ENCODE measurements around the gene ZNF432.
A peak's percentile ranks its signal among the peaks of the same experiment; 100 is the strongest.

Gene ZNF432

GRCh38 chr19:52007806-52008557 lies 40.7 kb downstream of the ZNF432 start, which contains the start of gene ZNF615:
TSS of gene ZNF615 (minus strand) at chr19:52008211. CDS start at chr19:52003711, 4,500 bp downstream.
- peak; percentile 90 for DNase-seq

- DNase-seq = no peak
Observed at GRCh38 chr19:52007451-52007805, 41.2 kb downstream of the ZNF432 start.

DNA sequence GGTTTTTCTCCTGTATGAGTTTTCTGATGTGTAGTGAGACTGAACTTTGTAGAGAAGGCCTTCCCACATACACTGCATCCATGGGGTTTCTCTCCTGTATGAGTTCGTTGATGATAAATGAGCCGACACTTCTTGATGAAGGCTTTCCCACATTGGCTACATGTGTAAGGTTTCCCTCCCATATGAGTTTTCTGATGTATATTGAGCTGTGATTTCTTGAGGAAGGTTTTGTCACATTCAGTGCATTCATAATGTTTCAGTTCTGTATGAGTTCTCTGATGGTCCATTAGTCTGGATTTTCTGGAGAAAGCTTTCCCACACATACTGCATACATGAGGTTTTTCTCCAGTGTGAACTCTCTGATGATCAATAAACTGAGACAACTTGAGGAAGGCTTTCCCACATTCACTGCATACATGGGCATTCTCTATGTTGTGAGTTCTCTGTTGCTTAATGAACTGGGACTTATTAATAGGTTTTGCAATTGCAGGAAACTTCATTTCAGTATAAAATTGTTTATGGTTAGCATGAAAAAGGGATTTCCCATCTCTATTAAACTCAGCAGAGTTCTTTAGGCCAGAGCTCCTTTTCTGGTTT lies 54.5 kb downstream of the ZNF432 start:
- no peak for DNase-seq

DNA sequence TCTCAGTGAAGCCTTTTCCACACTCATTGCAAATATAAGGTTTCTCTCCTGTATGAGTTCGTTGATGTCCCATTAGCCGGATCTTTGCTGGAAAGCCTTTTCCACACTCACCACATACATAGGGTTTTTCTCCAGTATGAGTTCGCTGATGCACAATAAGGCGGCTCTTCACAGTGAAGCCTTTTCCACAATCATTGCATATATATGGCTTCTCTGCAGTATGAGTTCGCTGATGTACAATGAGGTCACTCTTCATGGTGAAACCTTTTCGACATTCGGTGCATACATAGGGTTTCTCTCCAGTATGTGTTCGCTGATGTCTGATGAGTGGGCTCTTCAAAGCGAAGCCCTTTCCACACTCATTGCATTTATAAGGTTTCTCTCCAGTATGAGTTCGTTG lies 55.2 kb downstream of the ZNF432 start:
- no peak for DNase-seq

- DNase-seq = peak; percentile 95
Observed at GRCh38 chr19:51986309-51987291, 62.0 kb downstream of the ZNF432 start, which contains the start of gene ZNF350. TSS of gene ZNF350 (minus strand) at chr19:51986840. CDS start at chr19:51974360, 12,480 bp downstream.

GRCh38 chr19:51983361-51983760 lies 65.3 kb downstream of the ZNF432 start:
- no peak for DNase-seq
